GM12872 (cell line): Measurements from ENCODE around the gene PCED1B.

Source experiments
- TF ChIP-seq, protein P1 (sequence below): IDR thresholded peaks from 3 replicates; pipeline ENCODE4 v1.5.1; 2011; ENCODE audit warnings: low read depth, mild to moderate bottlenecking, low read length, moderate library complexity; ENCODE audit not compliant: insufficient read depth

The PCED1B gene

DNA sequence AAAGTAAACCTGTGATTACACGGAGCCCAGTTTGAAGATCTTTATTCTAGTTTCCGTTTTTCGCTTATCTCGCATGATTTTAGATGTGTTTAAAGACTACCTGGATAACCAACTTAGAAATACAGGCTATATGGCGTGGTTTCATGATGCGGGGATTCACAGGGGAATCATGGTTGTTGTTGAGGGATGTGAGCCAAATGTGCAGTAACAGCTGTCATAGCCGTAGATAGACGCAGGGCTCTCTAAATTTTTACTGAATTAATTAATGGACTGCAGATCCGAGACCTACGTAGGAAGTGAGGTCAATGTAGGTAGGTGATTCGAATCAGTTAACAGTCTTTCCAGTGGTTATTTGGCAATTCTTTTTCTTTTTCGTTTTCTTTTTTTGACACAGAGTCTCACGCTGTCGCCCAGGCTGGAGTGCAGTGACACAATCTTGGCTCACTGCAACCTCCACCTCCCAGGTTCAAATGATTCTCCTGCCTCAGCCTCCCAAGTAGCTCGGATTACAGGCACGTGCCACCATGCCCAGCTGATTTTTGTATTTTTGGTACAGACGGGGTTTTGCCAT lies 145.2 kb downstream of the PCED1B start:
- TF ChIP-seq, protein P1, sequence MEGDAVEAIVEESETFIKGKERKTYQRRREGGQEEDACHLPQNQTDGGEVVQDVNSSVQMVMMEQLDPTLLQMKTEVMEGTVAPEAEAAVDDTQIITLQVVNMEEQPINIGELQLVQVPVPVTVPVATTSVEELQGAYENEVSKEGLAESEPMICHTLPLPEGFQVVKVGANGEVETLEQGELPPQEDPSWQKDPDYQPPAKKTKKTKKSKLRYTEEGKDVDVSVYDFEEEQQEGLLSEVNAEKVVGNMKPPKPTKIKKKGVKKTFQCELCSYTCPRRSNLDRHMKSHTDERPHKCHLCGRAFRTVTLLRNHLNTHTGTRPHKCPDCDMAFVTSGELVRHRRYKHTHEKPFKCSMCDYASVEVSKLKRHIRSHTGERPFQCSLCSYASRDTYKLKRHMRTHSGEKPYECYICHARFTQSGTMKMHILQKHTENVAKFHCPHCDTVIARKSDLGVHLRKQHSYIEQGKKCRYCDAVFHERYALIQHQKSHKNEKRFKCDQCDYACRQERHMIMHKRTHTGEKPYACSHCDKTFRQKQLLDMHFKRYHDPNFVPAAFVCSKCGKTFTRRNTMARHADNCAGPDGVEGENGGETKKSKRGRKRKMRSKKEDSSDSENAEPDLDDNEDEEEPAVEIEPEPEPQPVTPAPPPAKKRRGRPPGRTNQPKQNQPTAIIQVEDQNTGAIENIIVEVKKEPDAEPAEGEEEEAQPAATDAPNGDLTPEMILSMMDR = no peak

DNA sequence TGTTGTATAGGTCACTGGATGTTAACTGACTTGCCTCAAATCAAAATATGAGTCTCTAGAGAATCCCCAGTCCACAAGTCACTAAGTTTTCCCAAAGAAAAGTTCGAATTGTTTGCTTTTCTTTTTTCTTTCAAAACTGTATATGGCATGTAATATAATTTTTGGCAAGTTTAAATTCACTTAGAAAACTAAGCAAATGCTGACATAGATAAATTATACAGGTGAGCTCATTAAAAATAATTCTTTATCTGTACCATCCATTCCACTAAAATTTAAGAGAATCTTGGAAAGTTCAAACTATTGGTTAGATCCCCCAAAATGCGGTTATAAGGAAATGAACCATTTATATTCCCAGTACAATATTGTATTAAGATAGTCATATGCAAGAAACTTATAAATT lies 145.9 kb downstream of the PCED1B start:
- TF ChIP-seq, protein P1 = no peak

- TF ChIP-seq, protein P1 = no peak
These were observed 146.8 kb downstream of the PCED1B start for GRCh38 chr12:47226199-47226598.

DNA sequence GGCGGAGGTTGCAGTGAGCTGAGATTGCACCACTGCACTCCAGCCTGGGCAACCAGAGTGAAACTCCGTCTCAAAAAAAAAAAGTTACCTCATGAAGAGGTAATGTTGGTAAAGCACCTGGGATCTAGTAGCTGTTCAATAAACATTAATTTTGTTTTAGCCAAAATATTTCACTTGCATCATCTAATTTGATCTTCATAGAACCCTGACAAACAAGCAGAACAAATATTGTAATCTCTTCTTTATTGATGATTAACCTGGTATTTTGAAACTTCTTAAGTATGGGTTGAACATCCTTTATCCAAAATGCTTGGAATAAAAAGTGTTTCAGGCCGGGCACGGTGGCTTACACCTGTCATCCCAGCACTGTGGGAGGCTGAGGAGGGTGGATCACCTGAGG lies 149.4 kb downstream of the PCED1B start:
- TF ChIP-seq, protein P1 = no peak

DNA sequence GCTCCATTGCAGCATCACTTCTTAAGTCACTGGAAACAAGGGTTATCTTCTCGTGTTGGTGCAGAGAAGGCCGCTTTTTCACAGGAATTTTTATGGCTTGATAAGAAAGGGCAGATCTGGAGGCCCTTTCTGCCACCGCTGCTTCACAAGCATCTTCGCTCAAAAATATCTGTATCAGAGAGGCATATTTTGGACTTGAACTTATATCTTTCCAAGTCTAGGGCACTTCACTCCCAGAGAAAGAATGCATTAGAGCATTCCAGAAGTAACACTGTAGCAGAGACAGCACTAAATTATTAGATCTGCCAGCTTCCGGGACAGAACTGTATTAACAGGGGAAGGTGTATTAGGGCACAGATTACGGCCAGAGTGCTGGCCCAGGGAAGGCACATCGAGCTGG lies 152.0 kb downstream of the PCED1B start:
- TF ChIP-seq, protein P1 = no peak

DNA sequence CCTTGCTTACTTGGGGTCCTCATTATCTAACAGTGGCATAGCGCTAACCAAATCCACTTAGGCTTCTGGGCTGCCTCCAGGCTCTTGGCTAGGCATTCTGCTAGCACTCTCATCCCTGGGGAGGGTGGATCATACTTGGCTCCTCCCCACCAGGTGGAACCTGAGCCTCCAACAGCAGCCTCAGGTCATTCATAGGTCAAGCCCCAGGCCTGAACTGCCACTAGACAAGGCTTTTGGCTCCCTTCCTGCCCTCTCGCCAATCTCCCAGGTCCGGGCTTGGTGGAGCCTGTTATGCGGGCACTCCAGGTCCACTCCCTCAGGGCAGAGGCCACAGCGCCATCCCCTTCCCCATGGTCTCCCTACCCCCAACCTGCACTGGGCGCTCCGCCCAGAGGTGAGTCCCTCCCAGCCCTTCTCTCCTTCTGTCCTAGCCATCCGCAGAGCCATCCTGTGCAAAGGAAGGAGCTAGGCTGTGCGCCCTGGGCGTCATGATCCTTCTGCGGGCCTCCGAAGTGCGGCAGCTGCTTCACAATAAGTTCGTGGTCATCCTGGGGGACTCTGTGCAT lies 155.2 kb downstream of the PCED1B start:
- TF ChIP-seq, protein P1 = no peak

GRCh38 chr12:47235258-47236040 lies 156.0 kb downstream of the PCED1B start:
- TF ChIP-seq, protein P1 = no peak
